Lung (tissue), 12 donors: ENCODE measurements around the gene AMIGO2. TPM values are rescaled to one million over a fixed set of nuclear protein-coding genes. Genes with fewer than 3 reads are reported as not detected.

Experiments
- ATAC-seq: fragments of 200-7000 bp; cut with Tn5 transposase; one replicate; pipeline ENCODE4 v1.9.1; 2020; ENCODE audit warnings: moderate number of reproducible peaks; ENCODE audit not compliant: insufficient read depth, low FRiP score
- DNase-seq, 3 donors: peaks; one replicate each; pipeline ENCODE4 v3.0.0-alpha.2; 2013 to 2017
- H3K27ac ChIP-seq, 2 donors: one replicate each; pipeline ENCODE4 v1.5.1; 2013; ENCODE audit warnings: mild to moderate bottlenecking in 2 of 2, moderate library complexity in 2 of 2, control low read depth in 1 of 2, inconsistent platforms in 1 of 2, low read depth in 1 of 2, low read length in 1 of 2
- H3K27me3 ChIP-seq, 3 donors: one replicate each; pipeline ENCODE4 v1.5.1; 2013; ENCODE audit warnings: low read length in 2 of 3; ENCODE audit not compliant: control insufficient read depth in 3 of 3, insufficient read depth in 3 of 3
- H3K36me3 ChIP-seq, 4 donors: one replicate each; pipeline ENCODE4 v1.5.1; 2013; ENCODE audit warnings: low read length in 4 of 4, mild to moderate bottlenecking in 1 of 4, moderate library complexity in 1 of 4; ENCODE audit not compliant: control insufficient read depth in 4 of 4, insufficient read depth in 4 of 4
- H3K4me1 ChIP-seq, 5 donors: one replicate each; pipeline ENCODE4 v1.5.1; 2013; ENCODE audit warnings: low read length in 5 of 5, mild to moderate bottlenecking in 2 of 5, moderate library complexity in 1 of 5; ENCODE audit not compliant: control insufficient read depth in 5 of 5, insufficient read depth in 5 of 5
- H3K4me3 ChIP-seq: one replicate; pipeline ENCODE4 v1.5.1; 2013; ENCODE audit warnings: mild to moderate bottlenecking, control low read depth, moderate library complexity
- H3K9ac ChIP-seq, 2 donors: one replicate each; pipeline ENCODE4 v1.5.1; 2013; ENCODE audit warnings: low read length in 2 of 2, control low read depth in 1 of 2; ENCODE audit not compliant: insufficient read depth in 1 of 2
- H3K9me3 ChIP-seq, 4 donors: one replicate each; pipeline ENCODE4 v1.5.1; 2013; ENCODE audit warnings: low read length in 3 of 4, mild to moderate bottlenecking in 1 of 4, moderate library complexity in 1 of 4; ENCODE audit not compliant: control insufficient read depth in 4 of 4, insufficient read depth in 3 of 4
- CTCF ChIP-seq: IDR thresholded peaks from 2 replicates; pipeline ENCODE4 v1.5.1; 2012; ENCODE audit warnings: mild to moderate bottlenecking; ENCODE audit errors: control extremely low read depth, extremely low read depth
- WGBS, 2 donors: extraction: QIAGEN DNeasy Blood & Tissue Kit; methylation state at CpG; one replicate each; pipeline ENCODE4 v1.1.7; 2013; 5-methylcytosine and 5-hydroxymethylcytosine counted together
- polyA plus RNA-seq, 2 donors: library from polyadenylated mRNA; stranded (reverse); fragments of 200-250 nt; gene quantifications; one replicate each; pipeline ENCODE4 v1.2.1, GENCODE V29; 2013
- total RNA-seq, 2 donors: library from RNA; depleted of rRNA in 1 of 2; stranded (reverse); fragments of >200 nt in 1 of 2; gene quantifications; one replicate each; pipeline ENCODE4 v1.2.1, GENCODE V29; 2014 to 2021
- donor health status: control.
- donor health status: control.
- donor health status: Bipolar disorder and iron deficiency.
- donor health status: healthy.
- donor health status: DM: yes; HTN: yes; CAD: no.

AMIGO2 gene
- total and polyA plus RNA-seq, 4 donors: 5.7 to 17.7 (median 7.8) TPM

- Histone ChIP-seq H3K27me3 (no peaks in the 10 kb centered on the region), H3K4me1 (no peaks in the 10 kb centered on the region), H3K36me3 (no peaks in the 10 kb centered on the region), H3K4me3 (no peak overlapping the region), H3K27ac (no peak overlapping the region), H3K9ac (no peak overlapping the region), H3K9me3 (peaks cover 0 to 9% (median 3%) of the 10 kb centered on the region in 4 donors)
- no peak for TF ChIP-seq CTCF
- ATAC-seq (no peak), DNase-seq (no peak)
Observed at GRCh38 chr12:47048541-47048940, 31.2 kb downstream of the AMIGO2 start.

GRCh38 chr12:47041327-47041726 is 38.4 kb downstream of the AMIGO2 start:
- no peak for DNase-seq
- Histone ChIP-seq H3K9ac (no peak overlapping the region), H3K27me3 (no peaks in the 10 kb centered on the region), H3K9me3 (no peaks in the 10 kb centered on the region), H3K36me3 (no peaks in the 10 kb centered on the region), H3K27ac (no peak overlapping the region), H3K4me1 (peaks cover 0 to 3% (median 0%) of the 10 kb centered on the region in 5 donors), H3K4me3 (no peak overlapping the region)
- WGBS, 2 donors: 93 to 97% methylated on average over 4 of the region's 4 CpGs
- TF ChIP-seq CTCF: no peak
- no peak for ATAC-seq

- Histone ChIP-seq H3K4me3 (no peak overlapping the region), H3K36me3 (no peaks in the 10 kb centered on the region), H3K4me1 (peaks cover 0 to 3% (median 0%) of the 10 kb centered on the region in 5 donors), H3K27ac (no peak overlapping the region), H3K9ac (no peak overlapping the region), H3K9me3 (no peaks in the 10 kb centered on the region), H3K27me3 (no peaks in the 10 kb centered on the region)
- DNase-seq (no peak), ATAC-seq (no peak)
- WGBS, 2 donors: 86 to 95% methylated on average over 1 of the region's 1 CpG
- TF ChIP-seq CTCF: no peak
Observed at GRCh38 chr12:47039756-47040155, 40.0 kb downstream of the AMIGO2 start.

GRCh38 chr12:47039079-47039478 is 40.7 kb downstream of the AMIGO2 start:
- TF ChIP-seq CTCF: no peak
- DNase-seq: no peak
- H3K4me1 ChIP-seq: peaks cover 0 to 3% (median 0%) of the 10 kb centered on the region in 5 donors
- no peaks in the 10 kb centered on the region for H3K27me3 ChIP-seq
- no peaks in the 10 kb centered on the region for H3K36me3 ChIP-seq
- ATAC-seq: no peak
- H3K9me3 ChIP-seq: no peaks in the 10 kb centered on the region
- 93 to 94% methylated on average over 2 of the region's 2 CpGs for WGBS, 2 donors
- H3K4me3 ChIP-seq: no peak overlapping the region
- no peak overlapping the region for H3K27ac ChIP-seq
- H3K9ac ChIP-seq: no peak overlapping the region
